IPS-15b (cell line): Measurements from ENCODE around the gene CCNE1.
"Not testable (repeated sequence)": the region's sequence is repeated elsewhere in the genome, so short reads cannot be mapped to it uniquely, and the experiment has no call there.

Experiments
- H3K27me3 ChIP-seq: one replicate; pipeline ENCODE4 v1.6.1; 2013; ENCODE audit warnings: low read length; ENCODE audit not compliant: control insufficient read depth, insufficient read depth
- H3K36me3 ChIP-seq: one replicate; pipeline ENCODE4 v1.6.1; 2013; ENCODE audit warnings: low read length; ENCODE audit not compliant: control insufficient read depth, insufficient read depth
- H3K4me1 ChIP-seq: one replicate; pipeline ENCODE4 v1.6.1; 2013; ENCODE audit warnings: mild to moderate bottlenecking, low read length; ENCODE audit not compliant: control insufficient read depth, insufficient read depth
- H3K4me3 ChIP-seq: one replicate; pipeline ENCODE4 v1.5.1; 2013; ENCODE audit warnings: low read depth, low read length
- H3K9ac ChIP-seq: one replicate; pipeline ENCODE4 v1.6.1; 2013; ENCODE audit warnings: low read depth, mild to moderate bottlenecking, low read length
- H3K9me3 ChIP-seq: one replicate; pipeline ENCODE4 v1.6.1; 2013; ENCODE audit warnings: mild to moderate bottlenecking, low read length; ENCODE audit not compliant: control insufficient read depth, insufficient read depth

CCNE1 gene

GRCh38 chr19:29823581-29824330 lies 12.0 kb downstream of the CCNE1 start:
- Histone ChIP-seq H3K9me3 (no peaks in the 10 kb centered on the region), H3K27me3 (no peaks in the 10 kb centered on the region), H3K4me3 (no peak overlapping the region), H3K4me1 (no peaks in the 10 kb centered on the region), H3K36me3 (peaks cover 15% of the 10 kb centered on the region), H3K9ac (no peak overlapping the region)

- not testable (repeated sequence) for H3K27me3 ChIP-seq, H3K9me3 ChIP-seq, H3K9ac ChIP-seq, H3K4me1 ChIP-seq, H3K4me3 ChIP-seq
- H3K36me3 ChIP-seq = peaks cover 15% of the 10 kb centered on the region
Observed at GRCh38 chr19:29825263-29825662, 13.5 kb downstream of the CCNE1 start.

GRCh38 chr19:29831041-29831548 lies 19.3 kb downstream of the CCNE1 start:
- no peak overlapping the region for H3K4me3 ChIP-seq
- peaks cover 5% of the 10 kb centered on the region for H3K4me1 ChIP-seq
- no peaks in the 10 kb centered on the region for H3K36me3 ChIP-seq
- no peaks in the 10 kb centered on the region for H3K27me3 ChIP-seq
- no peak overlapping the region for H3K9ac ChIP-seq
- no peaks in the 10 kb centered on the region for H3K9me3 ChIP-seq

- no peak overlapping the region for H3K9ac ChIP-seq
- peaks cover 5% of the 10 kb centered on the region for H3K4me1 ChIP-seq
- no peaks in the 10 kb centered on the region for H3K9me3 ChIP-seq
- no peak overlapping the region for H3K4me3 ChIP-seq
- H3K36me3 ChIP-seq = no peaks in the 10 kb centered on the region
- H3K27me3 ChIP-seq = no peaks in the 10 kb centered on the region
Observed at GRCh38 chr19:29831686-29832085, 19.9 kb downstream of the CCNE1 start.

GRCh38 chr19:29832801-29833200 lies 21.0 kb downstream of the CCNE1 start:
- Histone ChIP-seq H3K27me3 (no peaks in the 10 kb centered on the region), H3K36me3 (no peaks in the 10 kb centered on the region), H3K9me3 (no peaks in the 10 kb centered on the region), H3K9ac (no peak overlapping the region), H3K4me1 (peaks cover 5% of the 10 kb centered on the region), H3K4me3 (no peak overlapping the region)

- Histone ChIP-seq H3K4me1 (peaks cover 5% of the 10 kb centered on the region), H3K36me3 (no peaks in the 10 kb centered on the region), H3K27me3 (no peaks in the 10 kb centered on the region), H3K9ac (no peak overlapping the region), H3K9me3 (no peaks in the 10 kb centered on the region), H3K4me3 (no peak overlapping the region)
Observed at GRCh38 chr19:29833614-29834261, 21.9 kb downstream of the CCNE1 start.

GRCh38 chr19:29834991-29835846 lies 23.4 kb downstream of the CCNE1 start:
- Histone ChIP-seq H3K4me1 (peaks cover 5% of the 10 kb centered on the region), H3K27me3 (no peaks in the 10 kb centered on the region)

GRCh38 chr19:29836409-29836825 lies 24.6 kb downstream of the CCNE1 start:
- Histone ChIP-seq H3K36me3 (no peaks in the 10 kb centered on the region), H3K27me3 (no peaks in the 10 kb centered on the region), H3K4me3 (no peak overlapping the region), H3K9ac (no peak overlapping the region), H3K9me3 (no peaks in the 10 kb centered on the region), H3K4me1 (no peaks in the 10 kb centered on the region)

More at GRCh38 chr19:29834991-29835846, 23.4 kb downstream of the CCNE1 start:
- no peaks in the 10 kb centered on the region for H3K36me3 ChIP-seq
- no peaks in the 10 kb centered on the region for H3K9me3 ChIP-seq
- H3K4me3 ChIP-seq = no peak overlapping the region
- no peak overlapping the region for H3K9ac ChIP-seq

- no peaks in the 10 kb centered on the region for H3K4me1 ChIP-seq
- no peak overlapping the region for H3K4me3 ChIP-seq
- H3K9me3 ChIP-seq = no peaks in the 10 kb centered on the region
- H3K9ac ChIP-seq = no peak overlapping the region
- no peaks in the 10 kb centered on the region for H3K36me3 ChIP-seq
- H3K27me3 ChIP-seq = peaks cover under 1% of the 10 kb centered on the region
Observed at GRCh38 chr19:29837448-29837981, 25.7 kb downstream of the CCNE1 start.

GRCh38 chr19:29837996-29838395 lies 26.2 kb downstream of the CCNE1 start:
- no peak overlapping the region for H3K4me3 ChIP-seq
- H3K36me3 ChIP-seq = no peaks in the 10 kb centered on the region
- no peak overlapping the region for H3K9ac ChIP-seq
- H3K4me1 ChIP-seq = no peaks in the 10 kb centered on the region
- H3K27me3 ChIP-seq = peaks cover 2% of the 10 kb centered on the region
- H3K9me3 ChIP-seq = no peaks in the 10 kb centered on the region
